Gastrocnemius medialis (tissue), 4 donors: ENCODE data around the gene PCSK4. TPM values are rescaled to one million over a fixed set of nuclear protein-coding genes. Genes with fewer than 3 reads are reported as not detected.

Experiments
- ATAC-seq, 2 donors: fragments of 150-250 bp; one replicate each; pipeline ENCODE4 v1.9.1; 2016
- DNase-seq, 2 donors: peaks; one replicate each; pipeline ENCODE4 v3.0.0-alpha.2; 2019
- H3K27ac ChIP-seq, 4 donors: fragments of 200-600 bp; sonication (generic); 1 replicate in 1 of 4; 2 replicates in 3 of 4; pipeline ENCODE4 v1.5.1; 2016 to 2018; ENCODE audit warnings: mild to moderate bottlenecking in 2 of 4, moderate library complexity in 1 of 4
- H3K27me3 ChIP-seq, 3 donors: fragments of 200-600 bp; sonication (generic) in 2 of 3; 1 replicate in 1 of 3; 2 replicates in 2 of 3; pipeline versions ENCODE4 v1.5.1 to v1.6.0; 2016 to 2019; ENCODE audit warnings: mild to moderate bottlenecking in 1 of 3, moderate library complexity in 1 of 3
- H3K36me3 ChIP-seq, 2 donors: fragments of 200-600 bp; sonication (generic) in 1 of 2; one replicate each; pipeline ENCODE4 v1.5.1; 2017 to 2018
- H3K4me1 ChIP-seq, 2 donors: fragments of 200-600 bp; sonication (generic) in 1 of 2; one replicate each; pipeline ENCODE4 v1.5.1; 2016 to 2017; ENCODE audit warnings: mild to moderate bottlenecking in 2 of 2
- H3K4me3 ChIP-seq, 4 donors: fragments of 200-600 bp; sonication (generic) in 3 of 4; 1 replicate in 1 of 4; 2 replicates in 3 of 4; pipeline ENCODE4 v1.5.1; 2016 to 2019; ENCODE audit warnings: mild to moderate bottlenecking in 2 of 4
- H3K9me3 ChIP-seq, 3 donors: fragments of 200-600 bp; sonication (generic) in 2 of 3; 1 replicate in 1 of 3; 2 replicates in 2 of 3; pipeline ENCODE4 v1.5.1; 2016 to 2019
- CTCF ChIP-seq, 5 experiments: fragments of 450-650 bp in 3 of 5; fragments of 200-600 bp in 2 of 5; sonication (generic) in 2 of 5; IDR thresholded peaks in 4 of 5; conservative IDR thresholded peaks in 1 of 5; 1 replicate in 4 of 5; 2 replicates in 1 of 5; pipeline ENCODE4 v1.5.1; 2016 to 2019; ENCODE audit warnings: antibody characterized with exemption in 5 of 5, mild to moderate bottlenecking in 3 of 5, moderate library complexity in 3 of 5
- POLR2A ChIP-seq, 2 donors: fragments of 450-650 bp; IDR thresholded peaks; one replicate each; pipeline ENCODE4 v1.6.1; 2017; ENCODE audit warnings: antibody characterized with exemption in 2 of 2, mild to moderate bottlenecking in 2 of 2, moderate library complexity in 2 of 2
- in situ Hi-C, 4 donors: fragments of 200-750 bp; cut with MboI; loops; one replicate each; pipeline versions ENCODE4 v1.15.0 to v1.8.0; 2017; ENCODE audit warnings: low sequenced_read_pairs in 4 of 4
- intact Hi-C: fragments of 100-400 bp; cut with DNase I; formaldehyde crosslinking; loops from one replicate; pipeline ENCODE4 v1.15.1; 2023; ENCODE audit warnings: low total_unique reads
- total RNA-seq, 4 donors: library from RNA; depleted of rRNA; stranded (reverse); fragments of >200 nt; gene quantifications; one replicate each; pipeline versions ENCODE4 v1.1.0 to v1.2.3, GENCODE V29; 2016

The PCSK4 gene
- total RNA-seq, 4 donors from 2014 or later, result 0.12 to 0.60 (median 0.37) TPM

- Histone ChIP-seq H3K27me3 (peaks cover 46 to 53% (median 46%) of the 10 kb centered on the region in 3 donors), H3K27ac (no peak overlapping the region), H3K36me3 (no peaks in the 10 kb centered on the region), H3K9me3 (no peaks in the 10 kb centered on the region), H3K4me1 (peaks cover 6 to 22% of the 10 kb centered on the region in 2 donors), H3K4me3 (no peak overlapping the region)
- TF ChIP-seq CTCF (IDR thresholded peaks at IDR 0.05 in 4 of 5, conservative IDR thresholded peaks at IDR 0.05 in 1 of 5) (peak in 2 of 5 experiments; percentile 24 to 42), POLR2A (IDR thresholded peaks at IDR 0.05) (no peak)
- ATAC-seq (no peak), DNase-seq (no peak)
- in situ Hi-C loops, result no loop called here
- intact Hi-C loops, result no loop called here
Observed at GRCh38 chr19:1465191-1466016, 24.7 kb downstream of the PCSK4 start.

- in situ Hi-C loops, result no loop called here
Observed at GRCh38 chr19:1461862-1462261, 28.3 kb downstream of the PCSK4 start.

GRCh38 chr19:1460033-1460995 lies 29.8 kb downstream of the PCSK4 start:
- DNase-seq (no peak), ATAC-seq (no peak)
- peaks cover 25 to 50% (median 35%) of the 10 kb centered on the region in 3 donors for H3K27me3 ChIP-seq
- H3K36me3 ChIP-seq, result no peaks in the 10 kb centered on the region
- H3K4me1 ChIP-seq, result no peaks in the 10 kb centered on the region
- TF ChIP-seq CTCF (IDR thresholded peaks at IDR 0.05 in 4 of 5, conservative IDR thresholded peaks at IDR 0.05 in 1 of 5) (no peak), POLR2A (IDR thresholded peaks at IDR 0.05) (no peak)
- no peak overlapping the region for H3K4me3 ChIP-seq
- no peak overlapping the region for H3K27ac ChIP-seq
- in situ Hi-C loops, result no loop called here
- intact Hi-C loops, result no loop called here
- no peaks in the 10 kb centered on the region for H3K9me3 ChIP-seq

More at GRCh38 chr19:1461862-1462261, 28.3 kb downstream of the PCSK4 start:
- TF ChIP-seq POLR2A (IDR thresholded peaks at IDR 0.05) (no peak), CTCF (IDR thresholded peaks at IDR 0.05 in 4 of 5, conservative IDR thresholded peaks at IDR 0.05 in 1 of 5) (no peak)
- Histone ChIP-seq H3K27me3 (peaks cover 24 to 44% (median 32%) of the 10 kb centered on the region in 3 donors), H3K4me3 (no peak overlapping the region), H3K9me3 (no peaks in the 10 kb centered on the region), H3K4me1 (no peaks in the 10 kb centered on the region), H3K27ac (no peak overlapping the region), H3K36me3 (no peaks in the 10 kb centered on the region)
- DNase-seq (no peak), ATAC-seq (no peak)
- intact Hi-C loops, result no loop called here

- no peak for DNase-seq
- peaks cover 33 to 53% (median 36%) of the 10 kb centered on the region in 3 donors for H3K27me3 ChIP-seq
- no peak overlapping the region for H3K27ac ChIP-seq
- H3K36me3 ChIP-seq, result no peaks in the 10 kb centered on the region
- no peak for TF ChIP-seq POLR2A (IDR thresholded peaks at IDR 0.05)
- TF ChIP-seq CTCF (IDR thresholded peaks at IDR 0.05 in 4 of 5, conservative IDR thresholded peaks at IDR 0.05 in 1 of 5), result no peak
- ATAC-seq, result no peak
- intact Hi-C loops, result no loop called here
- H3K4me3 ChIP-seq, result no peak overlapping the region
- no peaks in the 10 kb centered on the region for H3K4me1 ChIP-seq
- in situ Hi-C loops, result no loop called here
- H3K9me3 ChIP-seq, result no peaks in the 10 kb centered on the region
Observed at GRCh38 chr19:1459479-1459878, 30.7 kb downstream of the PCSK4 start.
